Tibial nerve (tissue), 3 donors: ENCODE measurements around the gene USP46.

Experiments
- CTCF ChIP-seq, 5 experiments: fragments of 200-600 bp in 3 of 5; fragments of 450-650 bp in 2 of 5; sonication (generic) in 3 of 5; IDR thresholded peaks; one replicate each; pipeline ENCODE4 v1.5.1; 2016 to 2019; ENCODE audit warnings: antibody characterized with exemption in 5 of 5, mild to moderate bottlenecking in 3 of 5, moderate library complexity in 2 of 5
- POLR2A ChIP-seq, 2 donors: fragments of 450-650 bp; IDR thresholded peaks; one replicate each; pipeline ENCODE4 v1.6.1; 2017; ENCODE audit warnings: antibody characterized with exemption in 2 of 2, mild to moderate bottlenecking in 2 of 2, moderate library complexity in 2 of 2

GRCh38 chr4:52693492-52693891 lies 34.4 kb upstream of the USP46 start:
- no peak for TF ChIP-seq CTCF (IDR thresholded peaks at IDR 0.05)
- TF ChIP-seq POLR2A (IDR thresholded peaks at IDR 0.05) = no peak
